RCC 7860 (cell line): ENCODE data around the gene TMEM123.
"Not testable (repeated sequence)": the region's sequence is repeated elsewhere in the genome, so short reads cannot be mapped to it uniquely, and the experiment has no call there.

Experiments used
- DNase-seq: peaks from one replicate; pipeline ENCODE4 v3.0.0-alpha.2; 2015; ENCODE audit warnings: low spot score
- FAIRE-seq: peaks from 2 replicates; lab custom pipeline; 2012; peaks lifted over from hg19 to GRCh38; lab: Jason Lieb, UNC

The TMEM123 gene

DNA sequence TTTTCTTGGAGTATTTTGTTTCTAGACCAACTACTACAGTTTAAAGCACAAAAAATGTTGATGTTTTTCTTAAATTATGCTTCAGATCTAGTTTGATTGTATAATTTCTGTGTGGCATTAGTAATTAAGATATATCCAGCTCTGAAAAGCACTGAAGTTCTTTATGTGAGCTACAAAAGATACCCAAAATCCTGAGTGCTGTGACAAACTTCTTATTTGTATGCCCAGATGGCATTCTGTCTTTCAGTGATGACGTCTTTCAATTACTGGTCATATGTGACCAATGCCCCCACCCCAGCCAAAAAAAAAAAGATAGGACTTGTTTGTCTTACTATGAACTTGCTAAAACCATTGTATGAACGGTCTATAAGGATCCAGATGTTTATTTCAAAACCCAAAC, 54.3 kb downstream of the TMEM123 start:
- FAIRE-seq (no peak), DNase-seq (no peak)

DNA sequence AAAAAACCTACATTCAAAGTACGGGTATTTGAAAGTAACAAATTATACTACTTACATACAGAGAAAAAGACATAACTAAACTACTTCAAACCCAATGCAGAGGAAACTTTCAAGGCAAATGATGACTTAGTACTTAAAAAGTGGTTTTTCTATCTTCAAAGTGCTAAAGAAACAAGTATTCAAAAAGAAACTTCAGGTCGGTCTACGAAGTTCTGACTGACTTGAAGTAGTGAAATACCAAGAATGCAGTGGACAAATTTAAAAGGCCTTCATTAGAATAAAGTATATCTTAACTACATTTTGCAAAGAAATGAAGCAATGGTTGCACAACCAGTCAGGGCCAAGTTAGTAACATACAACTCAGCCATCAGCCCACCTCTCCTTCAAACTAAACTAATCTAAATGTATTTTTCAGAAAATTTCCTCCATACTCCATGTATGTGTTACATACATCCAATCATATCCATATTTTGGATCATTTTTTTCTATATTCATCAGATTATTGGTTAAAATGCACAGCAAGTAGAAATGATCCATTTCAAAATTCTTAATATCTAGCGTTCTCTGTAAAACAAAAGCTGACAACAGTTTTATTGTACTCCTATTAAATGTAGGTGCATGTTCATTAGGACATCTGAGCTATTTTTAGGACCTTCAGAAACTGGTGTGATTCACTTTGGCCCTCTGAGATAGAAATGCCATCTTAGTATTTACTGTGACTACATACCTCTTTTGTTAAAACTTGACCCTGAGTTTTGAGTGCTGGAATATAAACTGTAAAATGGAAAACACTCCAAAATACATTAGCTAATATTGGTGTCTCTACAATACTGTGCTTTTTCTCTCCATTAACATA, 55.6 kb downstream of the TMEM123 start:
- FAIRE-seq (no peak), DNase-seq (no peak)

DNA sequence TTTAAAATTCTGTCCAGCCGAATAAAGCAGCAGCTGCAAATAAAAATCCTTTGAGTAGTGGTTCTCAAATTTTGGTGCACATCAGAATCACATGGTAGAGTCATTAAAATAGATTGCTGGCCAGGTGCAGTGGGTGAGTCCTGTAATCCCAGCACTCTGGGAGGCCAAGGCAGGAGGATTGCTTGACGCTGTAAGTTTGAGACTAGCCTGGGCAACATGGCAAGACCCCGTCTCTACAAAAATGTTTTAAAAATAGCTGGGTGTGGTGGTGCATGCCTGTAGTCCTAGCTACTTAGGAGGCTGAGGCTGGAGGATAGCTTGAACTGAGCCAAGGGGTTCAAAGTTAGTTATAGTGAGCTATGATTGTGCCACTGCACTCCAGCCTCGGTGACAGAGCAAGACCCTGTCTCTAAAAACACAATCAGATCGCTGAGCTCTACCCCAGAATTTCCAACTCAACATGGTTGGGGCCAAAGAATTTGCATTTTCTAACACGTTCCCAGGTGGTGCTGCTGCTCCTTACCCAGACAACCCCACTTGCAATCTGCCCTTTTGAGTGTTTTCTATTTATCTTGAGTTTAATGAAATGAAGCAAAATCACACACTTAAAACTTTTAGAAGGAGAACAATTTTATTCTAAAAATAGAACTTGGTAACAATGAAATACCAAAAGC, 56.7 kb downstream of the TMEM123 start:
- DNase-seq: no peak
- no peak for FAIRE-seq

DNA sequence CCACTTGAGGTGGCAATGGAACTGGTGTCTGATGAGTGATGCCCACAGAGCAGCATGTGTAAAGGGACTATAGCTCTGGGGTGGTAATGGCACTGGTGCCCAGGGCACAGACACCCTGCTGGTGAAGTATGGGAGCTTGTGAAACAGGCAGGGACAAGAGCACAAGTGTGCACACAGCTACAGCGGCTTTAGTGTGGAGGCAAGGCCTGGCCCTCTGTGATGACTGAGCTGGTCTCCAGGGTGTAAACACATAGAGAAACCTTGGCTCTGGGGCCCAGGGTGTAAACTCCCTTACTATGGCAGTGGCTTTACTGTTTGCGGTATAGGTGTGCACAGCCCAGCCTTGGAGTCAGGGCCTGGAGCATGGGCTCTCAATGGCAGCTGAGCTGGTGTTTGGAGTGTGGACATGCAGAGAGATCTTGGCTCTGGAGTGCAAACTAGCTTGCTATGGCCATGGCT, 59.3 kb downstream of the TMEM123 start:
- no peak for FAIRE-seq
- DNase-seq: no peak

DNA sequence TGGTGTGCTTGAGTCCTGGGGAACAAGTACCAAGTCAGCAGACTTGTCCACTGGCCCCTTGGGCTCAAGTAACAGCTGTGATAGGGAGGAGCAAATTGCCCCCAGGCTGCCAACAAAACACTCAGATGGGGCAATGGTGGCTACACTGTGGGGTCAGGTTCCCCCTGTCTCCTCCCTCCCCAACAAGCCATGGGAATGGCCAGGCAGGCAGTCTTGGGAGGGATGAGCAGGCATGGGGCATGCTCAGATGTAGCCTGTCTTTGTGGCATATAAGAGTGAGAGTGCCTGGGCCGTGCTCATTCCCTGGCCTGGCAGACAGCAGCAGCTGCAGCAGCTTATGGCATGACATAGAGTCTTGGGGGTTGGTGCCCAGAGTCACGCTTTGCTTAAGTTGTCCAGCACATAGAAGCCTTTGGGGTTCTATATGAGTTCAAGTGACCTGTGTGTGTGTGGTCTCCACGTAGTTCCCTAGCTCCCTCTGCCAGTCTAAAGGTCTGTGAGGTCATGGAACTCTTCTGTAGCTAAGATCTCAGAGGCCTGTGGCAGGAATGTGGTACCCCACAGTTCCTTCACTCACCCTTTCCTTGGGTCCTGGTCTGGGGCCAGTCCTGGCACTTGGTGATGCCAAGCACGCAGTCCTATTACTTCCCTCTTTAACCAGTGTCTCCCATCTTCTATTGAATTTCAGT, 60.9 kb downstream of the TMEM123 start:
- DNase-seq (no peak), FAIRE-seq (no peak)

DNA sequence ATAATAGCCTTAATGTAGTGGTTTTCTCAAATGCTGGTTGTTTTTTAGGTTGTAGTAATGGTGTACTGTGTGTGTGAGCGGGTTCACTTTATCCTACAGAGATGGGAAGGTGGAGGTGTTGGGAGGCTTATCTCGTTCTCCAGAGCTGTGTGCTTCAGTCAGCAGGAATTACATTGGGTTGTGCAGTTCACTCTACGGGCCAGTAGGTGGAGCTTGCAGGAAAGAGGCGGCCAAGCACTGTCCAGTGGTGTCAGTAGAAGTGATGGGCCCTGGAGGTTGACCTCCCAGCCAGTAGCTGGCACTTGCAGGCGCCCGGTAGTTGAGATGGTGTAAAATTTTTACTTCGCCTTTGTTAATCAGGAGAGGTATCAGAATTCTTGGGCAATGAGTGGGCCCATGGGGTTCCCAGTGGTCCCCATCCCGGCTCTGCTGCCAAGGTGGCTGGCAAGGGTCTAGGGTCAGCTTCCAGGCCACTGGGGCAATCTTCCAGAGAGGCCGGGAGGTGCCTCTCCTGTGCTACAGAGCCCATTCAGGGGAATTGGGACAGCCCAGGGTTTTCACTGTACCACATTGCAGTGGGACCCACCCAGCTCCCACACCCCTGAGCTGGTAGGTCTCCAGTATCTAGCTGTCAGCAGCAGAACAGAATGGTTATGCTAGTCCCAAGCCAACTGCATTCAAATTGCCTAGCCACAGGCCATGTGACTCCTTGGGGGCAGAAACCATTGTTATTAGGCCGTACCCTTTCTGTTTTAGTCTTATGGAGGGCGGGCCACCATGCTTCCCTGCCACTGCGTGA, 61.7 kb downstream of the TMEM123 start:
- FAIRE-seq: no peak
- DNase-seq: peak; percentile 55

DNA sequence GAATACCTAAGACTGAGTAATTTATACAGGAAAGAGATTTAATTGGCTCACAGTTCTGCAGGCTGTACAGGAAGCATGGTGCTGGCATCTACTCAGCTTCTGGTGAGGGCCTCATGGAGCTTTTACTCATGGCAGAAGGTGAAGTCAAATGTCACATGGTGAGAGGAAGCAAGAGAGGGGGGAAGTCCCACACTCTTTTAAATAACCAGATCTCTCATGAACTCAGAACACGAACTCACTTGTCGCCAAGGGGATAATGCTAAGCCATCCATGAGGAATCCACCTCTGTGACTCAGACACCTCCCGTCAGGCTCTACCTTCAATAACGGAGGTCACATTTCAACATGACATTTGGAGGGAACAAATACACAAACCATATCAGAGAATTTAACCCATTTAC, 63.3 kb downstream of the TMEM123 start:
- FAIRE-seq: no peak

DNA sequence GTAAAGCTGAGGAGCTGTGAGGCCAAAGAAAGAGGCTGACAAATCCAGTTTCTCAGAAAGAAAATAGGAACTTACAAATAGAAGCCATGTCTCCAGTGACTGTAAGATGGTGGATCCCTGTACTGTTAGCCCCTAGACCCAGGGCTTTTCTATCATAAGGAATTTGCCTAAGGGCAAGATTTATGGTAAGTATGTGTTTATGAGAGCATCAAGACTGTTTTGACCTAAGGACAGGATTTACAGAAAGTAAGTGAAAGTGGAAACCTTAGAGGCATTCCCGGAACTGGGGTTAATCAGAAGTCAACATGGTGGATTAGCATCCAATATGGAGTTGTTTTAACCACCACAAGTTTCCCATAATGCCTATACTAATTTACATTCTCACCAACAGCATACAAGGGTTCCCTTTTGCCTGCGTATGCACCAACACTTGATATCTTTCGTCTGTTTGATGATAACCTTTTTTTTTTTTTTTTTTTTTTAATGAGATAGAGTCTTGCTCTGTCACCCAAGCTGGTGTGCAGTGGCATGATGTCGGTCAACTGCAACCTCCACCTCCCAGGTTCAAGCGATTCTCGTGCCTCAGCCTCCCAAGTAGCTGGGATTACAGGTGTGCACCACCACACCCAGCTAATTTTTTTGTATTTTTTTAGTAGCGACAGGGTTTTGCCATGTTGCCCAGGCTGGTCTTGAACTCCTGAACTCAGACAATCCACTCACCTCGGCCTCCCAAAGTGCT, 65.4 kb downstream of the TMEM123 start:
- FAIRE-seq: no peak
- DNase-seq: no peak

More for the DNA sequence above, 63.3 kb downstream of the TMEM123 start:
- DNase-seq: peak; percentile 59

DNA sequence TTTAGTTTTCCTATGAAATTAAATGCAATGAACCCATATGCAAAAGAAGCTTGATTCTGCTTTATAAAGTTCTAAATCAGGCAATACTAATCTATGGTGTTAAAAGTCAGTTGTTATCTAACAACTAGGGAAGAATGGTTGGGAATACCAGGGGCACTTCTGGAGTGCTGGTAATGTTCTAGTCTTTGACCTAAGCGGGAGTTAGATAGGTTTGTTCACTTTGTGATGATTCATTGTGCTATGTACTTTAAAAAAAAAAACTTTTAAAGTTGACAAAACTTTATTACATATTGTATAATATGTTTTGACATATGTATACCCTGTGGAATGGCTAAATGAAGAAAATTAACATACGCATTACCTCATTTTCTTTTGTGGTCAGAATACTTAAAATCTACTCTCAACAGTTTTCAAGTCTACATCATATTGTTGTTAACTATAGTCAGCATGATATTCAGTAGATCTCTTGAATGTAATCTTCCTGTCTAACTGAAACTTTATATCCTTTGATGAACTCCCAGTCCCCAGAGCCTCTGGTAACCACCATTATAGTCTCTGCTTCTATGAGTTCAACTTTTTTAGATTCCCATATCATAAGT, 66.3 kb downstream of the TMEM123 start:
- DNase-seq: no peak
- no peak for FAIRE-seq

DNA sequence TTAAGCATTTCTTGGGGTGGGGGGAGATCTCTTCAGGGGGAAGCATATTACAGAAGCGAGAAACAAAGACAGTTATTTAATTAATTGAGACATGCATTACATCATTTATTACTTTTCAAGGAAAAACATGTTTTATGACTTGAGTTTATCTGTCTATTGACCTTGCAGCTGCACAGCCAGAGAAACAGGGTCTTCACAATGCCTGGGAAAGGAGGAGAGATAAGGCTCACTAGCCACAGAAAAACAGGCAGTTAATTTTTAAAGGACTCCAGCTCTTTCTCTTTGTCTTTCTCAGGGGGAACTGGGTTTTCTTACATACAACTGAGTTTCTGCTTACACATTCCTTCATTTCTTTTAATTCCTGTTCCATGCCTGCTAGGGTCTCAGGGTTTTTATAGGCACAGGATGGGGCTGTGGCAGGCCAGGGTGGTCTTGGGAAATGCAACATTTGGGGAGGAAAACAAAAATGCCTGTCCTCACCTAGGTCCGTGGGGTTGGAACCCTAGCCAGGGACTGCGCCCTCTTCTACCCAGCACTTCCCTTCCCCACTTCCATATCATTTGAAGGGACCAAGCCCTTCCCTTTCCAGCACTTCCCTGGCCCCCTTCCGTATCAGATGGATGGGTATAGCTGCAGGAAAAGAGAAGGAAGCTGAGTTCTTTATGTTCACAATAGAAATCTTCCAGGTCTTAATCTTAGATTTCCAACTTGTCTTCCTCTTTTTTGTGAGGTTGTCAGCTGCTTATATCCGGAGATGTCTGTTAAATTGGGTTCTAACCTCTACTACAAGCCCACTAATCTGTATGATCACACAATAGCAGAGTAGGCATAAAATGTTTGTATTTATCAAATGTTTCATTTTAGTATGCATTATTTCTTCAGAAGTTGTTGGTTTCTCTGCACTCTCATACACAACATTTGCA, 67.2 kb downstream of the TMEM123 start:
- DNase-seq (no peak), FAIRE-seq (no peak)

DNA sequence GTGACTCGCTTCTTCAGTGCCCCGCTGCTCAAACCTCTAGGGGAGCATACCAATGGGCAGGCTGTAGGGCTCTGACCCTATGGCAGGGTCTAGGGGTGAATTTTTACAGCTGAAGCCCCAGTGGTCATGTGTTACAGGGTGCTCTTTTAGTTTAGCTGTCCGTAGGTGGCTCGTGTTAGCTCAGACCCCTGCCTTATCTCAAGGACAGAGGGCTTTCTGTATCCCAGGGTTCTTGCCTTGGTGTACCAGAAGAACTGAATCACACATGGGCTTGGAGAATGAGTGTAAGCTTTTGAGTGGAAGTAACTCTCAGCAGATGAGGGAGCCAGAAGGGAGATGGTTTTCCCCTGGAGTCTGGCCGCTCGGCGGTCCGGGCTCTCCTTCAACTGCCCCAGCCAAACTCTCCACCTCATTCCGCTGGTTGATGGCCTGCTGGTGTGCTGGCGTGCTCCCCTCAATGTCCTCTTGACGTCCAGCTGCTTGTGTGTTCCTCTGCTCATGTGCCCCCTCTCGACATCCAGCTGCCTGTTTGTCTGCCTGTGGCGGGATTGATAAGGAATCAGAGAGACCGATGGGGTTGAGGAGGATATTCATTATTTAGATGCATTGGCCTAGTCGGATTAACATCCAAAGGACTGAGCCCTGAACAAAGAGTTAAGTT, 68.0 kb downstream of the TMEM123 start:
- DNase-seq (no peak), FAIRE-seq (no peak)

DNA sequence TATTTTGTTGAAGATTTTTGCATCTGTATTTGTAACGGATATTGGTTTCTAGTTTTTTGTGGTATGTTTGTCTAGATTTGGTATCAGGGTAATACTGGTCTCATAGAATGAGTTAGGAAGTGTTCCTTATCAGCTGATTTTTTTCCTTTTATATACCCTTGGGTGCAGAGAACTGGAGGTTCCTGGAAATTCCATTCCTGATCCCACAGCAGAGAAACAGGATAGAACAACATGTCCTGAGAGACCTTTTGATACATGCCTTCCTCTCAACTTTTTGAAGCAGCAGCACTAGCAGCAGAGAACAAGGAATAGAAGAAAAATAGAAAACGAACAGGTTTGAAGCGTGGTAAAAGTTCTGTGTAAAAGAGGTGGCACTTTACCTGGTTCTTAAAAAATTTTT, 68.7 kb downstream of the TMEM123 start:
- FAIRE-seq: no peak

DNA sequence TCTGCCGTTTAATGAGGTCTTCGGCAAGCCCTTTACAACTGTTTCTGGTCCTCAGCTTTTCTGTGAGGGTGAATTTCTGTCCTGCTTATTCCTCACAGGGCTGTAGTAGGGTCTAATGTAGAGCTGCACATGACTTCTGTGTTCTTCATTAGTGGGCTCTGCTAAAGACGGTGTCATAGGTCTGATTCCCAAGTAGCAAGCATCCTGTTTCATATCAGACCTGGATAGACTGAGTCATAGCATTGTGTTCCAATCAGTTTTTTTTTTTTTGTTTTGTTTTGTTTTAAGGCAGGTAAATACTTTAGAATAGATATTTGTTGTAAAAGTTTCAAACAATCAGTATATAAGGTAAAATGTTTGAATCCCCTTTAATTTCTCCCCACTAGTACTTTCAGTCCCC, 70.2 kb downstream of the TMEM123 start:
- FAIRE-seq (no peak), DNase-seq (no peak)

More for the DNA sequence above, 68.7 kb downstream of the TMEM123 start:
- DNase-seq: no peak

DNA sequence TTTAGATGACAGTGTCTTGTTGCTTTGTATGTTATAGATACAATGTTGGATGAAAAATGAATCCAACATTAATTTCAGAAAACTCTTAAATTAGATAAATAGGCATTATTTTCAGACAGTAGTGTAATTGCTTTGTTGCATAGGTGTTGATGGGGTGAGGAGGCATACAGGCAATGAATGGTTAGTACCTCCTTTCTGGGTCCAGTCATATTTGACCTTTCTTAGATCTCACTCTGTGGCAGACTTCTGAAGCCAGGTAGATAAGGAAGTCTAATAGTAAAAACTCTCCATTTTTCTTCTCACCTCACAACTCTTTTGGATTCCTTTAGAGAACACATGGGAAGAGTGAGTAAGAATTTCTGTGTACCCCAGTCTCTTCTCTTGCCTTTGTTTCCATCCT, 73.7 kb downstream of the TMEM123 start:
- no peak for FAIRE-seq
- DNase-seq: no peak

DNA sequence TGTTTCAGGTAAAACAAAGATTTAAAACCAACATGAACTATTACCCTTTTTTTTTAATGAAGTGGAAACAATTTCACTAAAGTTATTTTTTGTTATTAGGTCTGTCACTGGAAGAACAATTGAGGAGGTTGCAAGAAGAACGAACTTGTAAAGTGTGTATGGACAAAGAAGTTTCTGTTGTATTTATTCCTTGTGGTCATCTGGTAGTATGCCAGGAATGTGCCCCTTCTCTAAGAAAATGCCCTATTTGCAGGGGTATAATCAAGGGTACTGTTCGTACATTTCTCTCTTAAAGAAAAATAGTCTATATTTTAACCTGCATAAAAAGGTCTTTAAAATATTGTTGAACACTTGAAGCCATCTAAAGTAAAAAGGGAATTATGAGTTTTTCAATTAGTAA, 74.7 kb downstream of the TMEM123 start:
- FAIRE-seq (no peak), DNase-seq (no peak)

DNA sequence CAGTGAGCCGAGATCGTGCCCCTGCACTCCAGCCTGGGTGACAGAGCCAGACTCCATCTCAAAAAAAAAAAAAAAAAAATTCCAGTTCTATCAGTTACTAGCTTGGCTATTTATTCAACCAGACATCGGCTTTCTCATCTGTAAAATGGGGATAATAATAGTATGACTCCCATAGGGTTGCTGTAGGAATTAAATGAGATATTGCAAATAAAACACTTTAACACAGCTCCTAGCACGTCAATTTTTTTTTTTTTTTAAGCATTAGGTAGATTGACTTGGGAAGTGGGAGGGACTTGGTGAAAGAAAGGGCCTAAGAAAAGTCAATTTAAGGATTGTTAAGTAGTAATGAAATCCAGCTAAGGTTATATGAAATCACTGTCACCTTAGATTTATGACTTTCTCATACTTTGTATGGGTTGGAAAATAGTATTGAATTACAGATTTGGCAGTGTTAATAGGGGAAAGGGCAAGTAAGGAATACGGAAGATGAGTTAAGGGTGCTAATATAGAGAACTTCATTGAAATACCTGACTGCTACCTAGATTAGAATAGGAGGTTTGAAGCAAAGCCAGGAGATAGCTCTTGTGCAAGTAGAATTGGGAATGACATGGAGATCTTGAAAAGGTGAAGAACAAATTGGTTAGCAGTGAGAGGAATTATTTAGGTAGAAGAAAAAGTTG, 76.7 kb downstream of the TMEM123 start:
- DNase-seq: no peak
- no peak for FAIRE-seq

DNA sequence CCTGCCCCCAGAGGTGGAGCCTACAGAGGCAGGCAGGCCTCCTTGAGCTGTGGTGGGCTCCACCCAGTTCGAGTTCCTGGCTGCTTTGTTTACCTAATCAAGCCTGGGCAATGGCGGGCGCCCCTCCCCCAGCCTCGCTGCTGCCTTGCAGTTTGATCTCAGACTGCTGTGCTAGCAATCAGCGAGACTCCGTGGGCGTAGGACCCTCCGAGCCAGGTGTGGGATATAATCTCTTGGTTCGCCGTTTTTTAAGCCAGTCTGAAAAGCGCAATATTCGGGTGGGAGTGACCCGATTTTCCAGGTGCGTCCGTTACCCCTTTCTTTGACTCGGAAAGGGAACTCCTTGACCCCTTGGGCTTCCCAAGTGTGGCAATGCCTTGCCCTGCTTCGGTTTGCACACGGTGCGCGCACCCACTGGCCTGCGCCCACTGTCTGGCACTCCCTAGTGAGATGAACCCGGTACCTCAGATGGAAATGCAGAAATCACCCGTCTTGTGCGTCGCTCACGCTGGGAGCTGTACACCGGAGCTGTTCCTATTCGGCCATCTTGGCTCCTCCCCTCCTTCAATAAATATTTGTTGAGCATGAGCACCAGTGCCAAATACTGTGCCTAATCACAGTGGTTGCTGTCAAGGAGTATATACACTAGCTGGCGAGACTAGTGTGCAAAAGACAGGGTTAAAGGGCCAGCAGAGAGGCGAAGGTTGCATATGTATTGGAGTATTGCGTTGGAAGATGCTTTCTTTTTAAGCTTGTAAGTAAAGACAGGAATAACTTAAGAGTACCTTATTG, 77.7 kb downstream of the TMEM123 start:
- FAIRE-seq: not testable (repeated sequence)

More for the DNA sequence above, 77.7 kb downstream of the TMEM123 start:
- not testable (repeated sequence) for DNase-seq
